Measurements from ENCODE around the gene KCNH4. TPM values are rescaled to one million over a fixed set of nuclear protein-coding genes. Genes with fewer than 3 reads are reported as not detected.

Gene KCNH4
- total RNA-seq, 1 donor from 2014 or later: not detected

DNA sequence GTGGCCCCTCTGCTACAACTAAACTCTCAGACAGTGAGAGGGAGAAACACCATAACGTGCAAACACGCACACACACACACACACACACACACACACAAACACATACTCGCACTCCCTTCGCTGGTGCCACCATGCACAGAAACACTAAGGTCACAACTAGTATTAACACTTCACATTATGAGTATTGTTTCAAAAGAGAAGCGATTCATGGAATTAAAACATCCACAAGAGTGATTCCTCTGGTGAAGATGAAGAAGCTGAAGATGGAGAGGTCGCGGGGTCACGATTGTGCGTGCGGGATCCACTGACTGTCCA, 20.5 kb upstream of the KCNH4 start:
- DNase-seq (ENCODE audit: low read depth): no peak
- no peak overlapping the region for H3K4me3 ChIP-seq (ENCODE audit: low read depth, low read length)
- TF ChIP-seq, protein P1, sequence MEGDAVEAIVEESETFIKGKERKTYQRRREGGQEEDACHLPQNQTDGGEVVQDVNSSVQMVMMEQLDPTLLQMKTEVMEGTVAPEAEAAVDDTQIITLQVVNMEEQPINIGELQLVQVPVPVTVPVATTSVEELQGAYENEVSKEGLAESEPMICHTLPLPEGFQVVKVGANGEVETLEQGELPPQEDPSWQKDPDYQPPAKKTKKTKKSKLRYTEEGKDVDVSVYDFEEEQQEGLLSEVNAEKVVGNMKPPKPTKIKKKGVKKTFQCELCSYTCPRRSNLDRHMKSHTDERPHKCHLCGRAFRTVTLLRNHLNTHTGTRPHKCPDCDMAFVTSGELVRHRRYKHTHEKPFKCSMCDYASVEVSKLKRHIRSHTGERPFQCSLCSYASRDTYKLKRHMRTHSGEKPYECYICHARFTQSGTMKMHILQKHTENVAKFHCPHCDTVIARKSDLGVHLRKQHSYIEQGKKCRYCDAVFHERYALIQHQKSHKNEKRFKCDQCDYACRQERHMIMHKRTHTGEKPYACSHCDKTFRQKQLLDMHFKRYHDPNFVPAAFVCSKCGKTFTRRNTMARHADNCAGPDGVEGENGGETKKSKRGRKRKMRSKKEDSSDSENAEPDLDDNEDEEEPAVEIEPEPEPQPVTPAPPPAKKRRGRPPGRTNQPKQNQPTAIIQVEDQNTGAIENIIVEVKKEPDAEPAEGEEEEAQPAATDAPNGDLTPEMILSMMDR (conservative IDR thresholded peaks at IDR 0.05; ENCODE audit: low read depth, low read length): no peak

DNA sequence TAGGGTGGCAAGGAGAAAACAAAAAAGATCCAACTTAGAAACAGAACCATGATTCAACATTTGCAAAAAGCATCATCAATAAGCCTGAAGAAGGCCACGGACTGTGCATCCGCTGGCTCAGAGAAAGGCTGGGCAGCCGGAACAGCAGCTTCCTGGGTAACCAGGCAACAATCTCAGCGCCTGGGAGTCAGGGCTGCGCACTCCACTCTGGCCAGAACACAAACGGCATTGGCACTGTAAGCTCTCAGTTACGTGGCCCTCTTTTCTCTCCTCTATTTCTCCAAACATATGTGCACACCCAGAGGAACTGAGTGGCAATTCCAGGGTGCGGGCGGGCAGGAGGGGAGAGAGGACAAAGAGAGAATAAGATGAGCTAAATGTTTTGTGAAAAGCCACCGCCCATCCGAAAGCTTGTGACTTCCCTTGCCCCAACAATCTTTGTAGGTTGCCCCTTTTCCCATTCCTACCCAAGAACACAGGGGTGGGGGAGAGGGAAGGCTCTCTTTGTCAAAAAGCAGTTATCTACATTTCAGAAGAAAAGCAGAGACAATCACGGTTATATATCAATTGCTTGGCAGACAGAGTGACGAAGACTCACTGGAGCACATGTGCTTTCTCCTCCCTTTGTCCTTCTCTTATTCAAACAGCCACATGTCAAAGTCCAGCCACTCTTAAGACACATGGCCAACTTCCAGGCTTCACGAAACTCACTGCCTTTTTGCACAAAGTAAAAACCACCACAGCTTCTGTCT, 19.9 kb upstream of the KCNH4 start:
- no peak overlapping the region for H3K4me3 ChIP-seq (ENCODE audit: low read depth, low read length)
- TF ChIP-seq, protein P1 (conservative IDR thresholded peaks at IDR 0.05; ENCODE audit: low read depth, low read length): no peak
- DNase-seq (ENCODE audit: low read depth): no peak

DNA sequence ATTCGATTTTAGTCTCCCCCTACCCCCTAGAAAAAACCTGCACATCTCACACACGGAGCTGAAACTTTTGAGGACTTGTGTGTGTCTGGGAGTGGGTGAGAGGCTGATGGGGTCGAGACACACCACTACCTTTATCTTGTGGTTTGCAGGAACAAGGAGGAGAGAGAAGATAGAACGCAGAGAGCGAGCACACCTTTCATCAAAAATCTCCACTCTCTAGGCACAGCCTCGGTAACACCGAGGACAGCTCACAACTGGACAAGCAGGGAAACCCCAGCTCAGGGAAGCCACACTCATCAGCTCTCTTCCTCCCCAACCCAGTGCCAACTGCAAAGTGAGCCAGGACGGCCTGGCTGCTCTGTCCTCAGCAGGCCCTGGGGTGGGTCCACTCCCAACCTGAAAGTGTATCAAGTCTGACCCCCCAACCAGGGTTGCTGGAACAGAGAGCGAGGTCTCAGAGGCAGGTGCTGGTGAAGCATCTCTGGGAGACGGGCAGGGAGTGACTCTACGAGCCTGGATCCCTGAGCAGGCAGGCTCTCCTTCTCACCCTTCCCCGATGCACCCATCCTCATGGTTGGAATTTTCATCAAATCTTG, 18.6 kb upstream of the KCNH4 start:
- DNase-seq (ENCODE audit: low read depth): no peak
- H3K4me3 ChIP-seq (ENCODE audit: low read depth, low read length): no peak overlapping the region
- TF ChIP-seq, protein P1 (conservative IDR thresholded peaks at IDR 0.05; ENCODE audit: low read depth, low read length): no peak

DNA sequence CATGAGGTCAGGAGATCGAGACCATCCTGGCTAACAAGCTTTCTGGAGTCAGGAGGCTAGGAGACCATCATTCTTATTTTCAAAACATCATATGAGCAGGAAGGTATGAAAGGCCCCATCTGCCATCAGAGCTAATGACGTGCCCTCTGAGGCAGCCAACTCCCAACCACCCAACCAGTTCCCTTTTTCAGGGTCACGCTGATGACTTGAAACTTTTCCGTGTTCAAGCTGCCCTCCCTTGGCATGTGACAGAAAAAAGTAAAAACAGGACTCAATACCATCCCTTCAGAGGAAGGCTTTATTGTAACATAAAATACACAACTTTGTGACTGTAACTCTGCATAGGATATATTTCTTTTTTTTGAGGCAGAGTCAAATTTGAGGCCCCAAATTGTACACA, 18.0 kb upstream of the KCNH4 start:
- no peak overlapping the region for H3K4me3 ChIP-seq (ENCODE audit: low read depth, low read length)
- no peak for DNase-seq (ENCODE audit: low read depth)
- TF ChIP-seq, protein P1 (conservative IDR thresholded peaks at IDR 0.05; ENCODE audit: low read depth, low read length): no peak

DNA sequence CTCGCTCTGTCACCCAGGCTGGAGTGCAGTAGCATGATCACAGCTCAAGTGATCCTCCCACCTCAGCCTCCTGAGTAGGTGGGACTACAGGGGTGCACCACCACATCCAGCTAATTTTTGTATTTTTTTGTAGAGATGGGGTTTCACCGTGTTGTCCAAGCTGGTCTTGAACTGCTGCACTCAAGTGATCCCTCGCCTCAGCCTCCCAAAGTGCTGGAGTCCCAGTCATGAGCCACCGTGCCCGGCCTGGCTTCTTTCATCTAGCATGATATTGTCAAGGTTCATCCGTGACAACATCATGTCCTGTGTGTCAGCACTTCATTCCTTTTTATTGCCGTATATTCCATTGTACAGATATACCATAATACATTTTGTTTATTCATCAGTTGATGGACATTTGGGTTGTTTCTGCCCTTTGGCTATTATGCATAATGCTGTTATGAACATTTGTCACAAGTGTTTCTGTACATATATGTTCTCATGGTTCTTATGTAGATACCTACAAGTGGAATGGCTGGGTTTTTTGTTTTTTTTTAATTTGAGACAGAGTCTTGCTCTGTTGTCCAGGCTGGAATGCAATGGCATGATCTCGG, 16.7 kb upstream of the KCNH4 start:
- TF ChIP-seq, protein P1 (conservative IDR thresholded peaks at IDR 0.05; ENCODE audit: low read depth, low read length): no peak
- H3K4me3 ChIP-seq (ENCODE audit: low read depth, low read length): no peak overlapping the region
- no peak for DNase-seq (ENCODE audit: low read depth)

DNA sequence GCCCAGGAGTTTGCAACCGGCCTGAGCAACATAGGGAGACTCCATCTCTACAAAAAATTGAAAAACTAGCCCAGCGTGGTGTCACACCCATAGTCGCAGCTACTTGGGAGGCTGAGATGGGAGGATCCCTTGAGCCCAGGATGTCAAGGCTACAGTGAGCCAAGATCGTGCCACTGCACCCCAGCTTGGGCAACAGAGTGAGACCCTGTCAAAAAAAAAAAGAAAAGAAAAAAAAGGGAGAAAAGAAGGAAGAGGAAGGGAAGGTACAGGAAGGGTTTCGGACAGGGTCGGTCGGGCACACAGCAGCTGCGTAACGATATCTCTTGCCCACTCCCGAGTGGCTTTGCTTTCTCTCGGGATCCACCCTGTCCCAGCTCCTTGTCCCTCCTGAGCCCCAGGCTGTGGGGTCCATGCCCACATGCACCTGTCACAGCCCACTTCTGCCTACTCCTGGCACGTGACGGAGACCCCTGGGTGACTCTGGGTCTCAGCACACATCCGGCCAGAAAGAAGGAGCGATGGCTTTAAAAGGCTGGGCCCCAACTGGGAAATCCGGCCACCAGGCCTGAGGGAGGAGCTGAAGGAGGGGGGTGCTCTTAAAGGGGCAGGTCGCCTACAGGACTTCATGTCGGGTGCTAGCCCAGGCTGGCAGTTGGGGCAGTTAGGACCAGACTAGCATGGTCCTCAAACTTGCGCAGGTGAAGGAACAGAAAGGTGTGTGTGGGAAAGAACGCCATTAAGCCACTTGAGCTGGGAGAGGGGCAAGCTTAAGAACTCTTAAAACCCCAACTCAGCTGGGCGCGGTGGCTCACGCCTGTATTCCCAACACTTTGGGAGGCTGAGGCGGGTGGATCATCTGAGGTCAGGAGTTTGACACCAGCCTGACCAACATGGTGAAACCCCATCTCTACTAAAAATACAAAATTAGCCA, 13.3 kb upstream of the KCNH4 start, which contains the start of gene GHDC:
GHDC (minus strand) TSS at position 526 of the 931 bp plus-strand sequence. CDS start 913 bp downstream, outside the sequence.
- DNase-seq (ENCODE audit: low read depth): no peak
- H3K4me3 ChIP-seq (ENCODE audit: low read depth, low read length): peak within 1 kb of the TSS; percentile 67
- TF ChIP-seq, protein P1 (conservative IDR thresholded peaks at IDR 0.05; ENCODE audit: low read depth, low read length): no peak

All from epithelial cell of proximal tubule (primary cell).